GM12878 (cell line): ENCODE measurements around the gene ARSD. TPM values are rescaled to one million over a fixed set of nuclear protein-coding genes. Genes with fewer than 3 reads are reported as not detected.
"Not testable (repeated sequence)": the region's sequence is repeated elsewhere in the genome, so short reads cannot be mapped to it uniquely, and the experiment has no call there.

Source experiments
- ATAC-seq: fragments of 200-7000 bp; cut with Tn5 transposase; 3 replicates; pipeline ENCODE4 v1.9.1; 2020; ENCODE audit warnings: mild to moderate bottlenecking, moderate library complexity
- BruUV-seq: library from RNA; stranded (reverse); fragments of 400-500 nt; replicated peaks from 2 replicates; lab custom pipeline; 2021; lab: Mats Ljungman, UMichigan
- CTCF ChIA-PET: fragments of 300-600 bp; sonication (Branson Sonifier 250); formaldehyde crosslinking; extraction: SDS; loops from one replicate; lab custom pipeline; 2021; ENCODE audit warnings: inconsistent platforms; lab: Yijun Ruan, JAX
- POLR2A ChIA-PET: fragments of 350-600 bp; formaldehyde crosslinking; extraction: SDS; loops from one replicate; lab custom pipeline; 2021; ENCODE audit warnings: inconsistent platforms; lab: Charles Lee
- RAD21 ChIA-PET: fragments of 300-600 bp; sonication (Branson Sonifier 250); formaldehyde crosslinking; loops from one replicate; lab custom pipeline; 2023; ENCODE audit warnings: antibody characterized with exemption; ENCODE audit not compliant: unreplicated experiment; lab: Charles Lee
- SMC1A ChIA-PET: fragments of 300-600 bp; sonication (Branson Sonifier 250); formaldehyde crosslinking; loops from one replicate; lab custom pipeline; 2023; ENCODE audit not compliant: unreplicated experiment, uncharacterized antibody; lab: Charles Lee
- DNase-seq: peaks from one replicate; pipeline ENCODE4 v3.0.0-alpha.2; 2011; ENCODE audit warnings: low read depth, low spot score
- FAIRE-seq: peaks from 3 replicates; lab custom pipeline; 2011; peaks lifted over from hg19 to GRCh38; lab: Jason Lieb, UNC
- H2AFZ ChIP-seq: 2 replicates; pipeline ENCODE4 v1.6.0; 2011; ENCODE audit warnings: low read depth, low read length, control low read depth; ENCODE audit not compliant: control insufficient read depth
- H3K27ac ChIP-seq: 2 replicates; pipeline ENCODE4 v1.5.1; 2011; ENCODE audit warnings: control low read depth; ENCODE audit not compliant: control insufficient read depth, insufficient read depth
- H3K27me3 ChIP-seq, 2 experiments: replicated peaks in 1 of 2; 2 replicates each; pipeline versions ENCODE4 v1.6.0 to v1.6.1; 2011; ENCODE audit warnings: low read length in 1 of 2; ENCODE audit not compliant: control insufficient read depth in 2 of 2, insufficient read depth in 2 of 2
- H3K36me3 ChIP-seq, 2 experiments: 2 replicates each; pipeline ENCODE4 v1.5.1; 2011; ENCODE audit warnings: low read length in 1 of 2; ENCODE audit not compliant: control insufficient read depth in 2 of 2, insufficient read depth in 2 of 2
- H3K4me1 ChIP-seq: 2 replicates; pipeline ENCODE4 v1.6.1; 2011; ENCODE audit warnings: mild to moderate bottlenecking, low read length, moderate library complexity, mixed read lengths; ENCODE audit not compliant: control insufficient read depth, insufficient read depth
- H3K4me2 ChIP-seq: 2 replicates; pipeline ENCODE4 v1.6.0; 2011; ENCODE audit warnings: control low read depth; ENCODE audit not compliant: control insufficient read depth, insufficient read depth
- H3K4me3 ChIP-seq: fragments of 200-600 bp; sonication (generic); 2 replicates; pipeline ENCODE4 v1.5.1; 2016
- H3K79me2 ChIP-seq: 2 replicates; pipeline ENCODE4 v1.6.0; 2011; ENCODE audit warnings: low read length; ENCODE audit not compliant: control insufficient read depth, insufficient read depth
- H3K9ac ChIP-seq: 2 replicates; pipeline ENCODE4 v1.8.0; 2011; ENCODE audit warnings: low read length, control low read depth, mixed read lengths; ENCODE audit not compliant: control insufficient read depth, insufficient read depth
- H3K9me3 ChIP-seq: replicated peaks from 3 replicates; pipeline ENCODE4 v1.5.1; 2011; ENCODE audit warnings: mild to moderate bottlenecking, low read length; ENCODE audit not compliant: control insufficient read depth, insufficient read depth
- H4K20me1 ChIP-seq: 2 replicates; pipeline ENCODE4 v1.6.0; 2011; ENCODE audit not compliant: control insufficient read depth, insufficient read depth
- ASH2L ChIP-seq: fragments of 300-600, 200-600 bp; sonication (generic); IDR thresholded peaks from 2 replicates; pipeline ENCODE4 v1.6.1; 2017; ENCODE audit warnings: low read depth, mild to moderate bottlenecking, borderline replicate concordance
- FOS ChIP-seq: IDR thresholded peaks from 3 replicates; pipeline ENCODE4 v1.6.1; 2011; ENCODE audit warnings: borderline replicate concordance; ENCODE audit not compliant: insufficient read length; ENCODE audit errors: extremely low read depth
- KLF5 ChIP-seq: fragments of 450-650 bp; IDR thresholded peaks from 2 replicates; pipeline ENCODE4 v1.6.1; 2014; ENCODE audit warnings: mild to moderate bottlenecking; ENCODE audit not compliant: partially characterized antibody
- PAX8 ChIP-seq: fragments of 450-650 bp; IDR thresholded peaks from 2 replicates; pipeline ENCODE4 v1.6.1; 2017; ENCODE audit warnings: mild to moderate bottlenecking, moderate library complexity
- POU2F2 ChIP-seq: IDR thresholded peaks from 3 replicates; pipeline ENCODE4 v1.6.1; 2011; ENCODE audit warnings: low read depth, mild to moderate bottlenecking, low read length, borderline replicate concordance
- TARDBP ChIP-seq: IDR thresholded peaks from 2 replicates; pipeline ENCODE4 v1.6.1; 2016; ENCODE audit warnings: borderline replicate concordance
- TBL1XR1 ChIP-seq: IDR thresholded peaks from 2 replicates; pipeline ENCODE4 v1.6.1; 2012; ENCODE audit warnings: low read depth, low read length, improper control_type of control experiment
- WGBS: methylation state at CpG from one replicate; pipeline ENCODE4 v1.1.6; 2016; ENCODE audit warnings: low lambda C conversion rate; ENCODE audit not compliant: insufficient replicate concordance, insufficient coverage; ENCODE audit errors: missing lambda C conversion rate; 5-methylcytosine and 5-hydroxymethylcytosine counted together
- in situ Hi-C: fragments of 300-500 bp; cut with MboI; formaldehyde crosslinking; loops from 9 replicates; pipeline ENCODE4 v1.14.3; 2018; ENCODE audit warnings: mixed read lengths
- intact Hi-C: fragments of 100-400 bp; cut with micrococcal nuclease; formaldehyde crosslinking; loops from one replicate; pipeline ENCODE4 v1.14.2; 2022; ENCODE audit not compliant: unreplicated experiment
- polyA plus RNA-seq, 11 experiments: library from polyadenylated mRNA; depleted of rRNA in 4 of 11; unstranded in 6 of 11; stranded (reverse) in 5 of 11; fragments of >200 nt; fragmentation: Nextera tagmentation in 4 of 11; fragmentation: Illumina TruSeq in 1 of 11; extraction: Ambion mirVana in 4 of 11; extraction: Trizol in 1 of 11; gene quantifications; 1 replicate in 1 of 11; 2 replicates in 10 of 11; pipeline versions ENCODE4 v1.2.1 to v1.2.3, GENCODE V29; 2011 to 2016; ENCODE audit warnings: inconsistent platforms in 2 of 11, missing spikeins in 2 of 11, low read depth in 1 of 11
- total RNA-seq, 4 experiments: library from RNA; depleted of rRNA in 3 of 4; stranded (reverse); fragments of >200 nt in 3 of 4; fragmentation: Illumina TruSeq in 1 of 4; extraction: Trizol in 1 of 4; gene quantifications; 2 replicates each; pipeline versions ENCODE4 v1.2.1 to v1.2.3, GENCODE V29; 2013 to 2021
- TF ChIP-seq, protein P1 (sequence below): IDR thresholded peaks from 2 replicates; pipeline ENCODE4 v1.6.1; 2011; ENCODE audit warnings: mild to moderate bottlenecking, low read depth, low read length, moderate library complexity; ENCODE audit not compliant: insufficient replicate concordance
- TF ChIP-seq, protein P2 (sequence below): fragments of 450-650 bp; formaldehyde crosslinking; IDR thresholded peaks from 2 replicates; pipeline ENCODE4 v1.4.0; 2022; ENCODE audit warnings: mild to moderate bottlenecking, moderate library complexity

The ARSD gene
- total and polyA plus RNA-seq, 10 of the 15 experiments (the other 5 are each of a cell fraction or from before 2014, with no cell fraction given): 0.05 to 1.5 (median 0.43) TPM

DNA sequence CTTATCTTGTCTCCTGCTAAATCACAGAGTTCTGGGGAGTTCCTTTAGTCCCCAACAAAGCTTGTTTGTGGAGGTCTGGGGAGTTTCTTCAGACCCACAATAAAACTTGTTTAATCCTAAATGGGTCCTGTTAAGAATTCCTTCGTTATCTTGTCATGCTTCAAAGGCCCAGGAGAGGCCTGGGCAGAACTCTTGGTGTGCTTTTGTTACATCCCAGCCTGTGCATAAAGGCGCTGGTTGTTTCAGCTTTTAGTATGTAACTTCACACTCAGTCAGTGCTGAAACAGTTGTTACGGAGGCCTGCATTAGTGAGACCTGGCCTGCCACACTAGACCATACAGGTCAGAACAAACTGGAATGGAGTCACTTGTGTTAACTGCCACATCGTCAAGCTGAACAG, 2.9 kb downstream of the ARSD start:
- RAD21 ChIA-PET, H4K20me1 ChIP-seq, H3K4me1 ChIP-seq, ATAC-seq, H3K36me3 ChIP-seq, H3K9ac ChIP-seq, FAIRE-seq, SMC1A ChIA-PET, H3K27ac ChIP-seq, H3K79me2 ChIP-seq, H3K4me2 ChIP-seq, H3K4me3 ChIP-seq, POLR2A ChIA-PET, H2AFZ ChIP-seq, H3K27me3 ChIP-seq, in situ Hi-C loops, DNase-seq, intact Hi-C loops, CTCF ChIA-PET, BruUV-seq, H3K9me3 ChIP-seq: not testable (repeated sequence)
- 77% methylated on average over 4 of the region's 4 CpGs for WGBS

DNA sequence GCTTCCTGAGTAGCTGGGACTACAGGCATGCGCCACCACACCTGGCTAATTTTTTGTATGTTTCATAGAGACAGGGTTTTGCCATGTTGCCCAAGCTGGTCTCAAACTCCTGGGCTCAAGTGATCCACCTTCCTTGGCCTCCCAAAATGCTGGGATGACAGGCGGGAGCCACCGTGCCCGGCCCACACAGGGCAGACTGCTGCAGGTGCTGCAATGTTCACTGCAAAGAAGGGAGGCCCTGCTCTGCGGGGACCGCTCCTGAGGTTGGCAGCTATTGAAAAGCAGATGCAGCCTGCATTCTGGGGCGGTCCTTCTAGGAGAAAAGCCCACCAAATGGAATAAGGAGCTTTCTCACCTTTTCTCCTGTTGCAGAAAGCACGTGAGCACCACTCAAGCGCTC, 5.0 kb downstream of the ARSD start:
- H3K9me3 ChIP-seq: no peaks in the 10 kb centered on the region; the same call in 2 of the 3 replicates
- H3K27me3 ChIP-seq: no peaks in the 10 kb centered on the region
- no peaks in the 10 kb centered on the region for H3K79me2 ChIP-seq
- H4K20me1 ChIP-seq: no peaks in the 10 kb centered on the region
- in situ Hi-C loops (no loop called here), intact Hi-C loops (no loop called here)
- DNase-seq (no peak), ATAC-seq (no peak), FAIRE-seq (no peak)
- no TSS peak for BruUV-seq
- H3K27ac ChIP-seq: no peak overlapping the region
- WGBS: 61% methylated on average over 9 of the region's 9 CpGs
- no peaks in the 10 kb centered on the region for H3K4me1 ChIP-seq
- no peak overlapping the region for H2AFZ ChIP-seq
- ChIA-PET POLR2A (no interaction called here), CTCF (no interaction called here), RAD21 (no interaction called here), SMC1A (no interaction called here)
- H3K4me3 ChIP-seq: no peak overlapping the region
- H3K36me3 ChIP-seq: no peaks in the 10 kb centered on the region
- H3K9ac ChIP-seq: no peak overlapping the region
- no peak overlapping the region for H3K4me2 ChIP-seq
- TF ChIP-seq ASH2L: no peak
- TF ChIP-seq TBL1XR1: no peak
- no peak for TF ChIP-seq FOS
- TF ChIP-seq TARDBP: no peak
- TF ChIP-seq, protein P1, sequence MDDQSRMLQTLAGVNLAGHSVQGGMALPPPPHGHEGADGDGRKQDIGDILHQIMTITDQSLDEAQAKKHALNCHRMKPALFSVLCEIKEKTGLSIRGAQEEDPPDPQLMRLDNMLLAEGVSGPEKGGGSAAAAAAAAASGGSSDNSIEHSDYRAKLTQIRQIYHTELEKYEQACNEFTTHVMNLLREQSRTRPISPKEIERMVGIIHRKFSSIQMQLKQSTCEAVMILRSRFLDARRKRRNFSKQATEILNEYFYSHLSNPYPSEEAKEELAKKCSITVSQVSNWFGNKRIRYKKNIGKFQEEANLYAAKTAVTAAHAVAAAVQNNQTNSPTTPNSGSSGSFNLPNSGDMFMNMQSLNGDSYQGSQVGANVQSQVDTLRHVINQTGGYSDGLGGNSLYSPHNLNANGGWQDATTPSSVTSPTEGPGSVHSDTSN: no peak
- TF ChIP-seq KLF5: no peak
- TF ChIP-seq PAX8: no peak
- TF ChIP-seq POU2F2: no peak
- TF ChIP-seq, protein P2, sequence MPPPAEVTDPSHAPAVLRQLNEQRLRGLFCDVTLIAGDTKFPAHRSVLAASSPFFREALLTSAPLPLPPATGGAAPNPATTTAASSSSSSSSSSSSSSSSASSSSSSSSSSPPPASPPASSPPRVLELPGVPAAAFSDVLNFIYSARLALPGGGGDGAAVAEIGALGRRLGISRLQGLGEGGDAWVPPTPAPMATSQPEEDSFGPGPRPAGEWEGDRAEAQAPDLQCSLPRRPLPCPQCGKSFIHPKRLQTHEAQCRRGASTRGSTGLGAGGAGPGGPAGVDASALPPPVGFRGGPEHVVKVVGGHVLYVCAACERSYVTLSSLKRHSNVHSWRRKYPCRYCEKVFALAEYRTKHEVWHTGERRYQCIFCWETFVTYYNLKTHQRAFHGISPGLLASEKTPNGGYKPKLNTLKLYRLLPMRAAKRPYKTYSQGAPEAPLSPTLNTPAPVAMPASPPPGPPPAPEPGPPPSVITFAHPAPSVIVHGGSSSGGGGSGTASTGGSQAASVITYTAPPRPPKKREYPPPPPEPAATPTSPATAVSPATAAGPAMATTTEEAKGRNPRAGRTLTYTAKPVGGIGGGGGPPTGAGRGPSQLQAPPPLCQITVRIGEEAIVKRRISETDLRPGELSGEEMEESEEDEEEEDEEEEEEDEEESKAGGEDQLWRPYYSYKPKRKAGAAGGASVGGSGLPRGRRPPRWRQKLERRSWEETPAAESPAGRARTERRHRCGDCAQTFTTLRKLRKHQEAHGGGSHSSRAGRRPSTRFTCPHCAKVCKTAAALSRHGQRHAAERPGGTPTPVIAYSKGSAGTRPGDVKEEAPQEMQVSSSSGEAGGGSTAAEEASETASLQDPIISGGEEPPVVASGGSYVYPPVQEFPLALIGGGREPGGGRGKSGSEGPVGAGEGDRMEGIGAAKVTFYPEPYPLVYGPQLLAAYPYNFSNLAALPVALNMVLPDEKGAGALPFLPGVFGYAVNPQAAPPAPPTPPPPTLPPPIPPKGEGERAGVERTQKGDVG (CRISPR knock-in tag): no peak
